CD4-positive, alpha-beta T cell treated with Interleukin-15 for 4 hours (primary cell): ENCODE measurements around the gene TEX12.

Source experiments
- DNase-seq: peaks from one replicate; pipeline ENCODE4 v3.0.0-alpha.2; 2020; ENCODE audit warnings: low spot score

The TEX12 gene

GRCh38 chr11:112213753-112214152 lies 46.6 kb downstream of the TEX12 start:
- no peak for DNase-seq

- DNase-seq: no peak
Observed at GRCh38 chr11:112215621-112216020, 48.4 kb downstream of the TEX12 start.

GRCh38 chr11:112216561-112217105 lies 49.5 kb downstream of the TEX12 start:
- no peak for DNase-seq

- DNase-seq: peak; percentile 74
Observed at GRCh38 chr11:112219476-112220232, 52.5 kb downstream of the TEX12 start.

- DNase-seq: no peak
Observed at GRCh38 chr11:112221274-112221835, 54.2 kb downstream of the TEX12 start.
